ENCODE measurements around the gene RASAL2. TPM values are rescaled to one million over a fixed set of nuclear protein-coding genes. Genes with fewer than 3 reads are reported as not detected.
"Not testable (repeated sequence)": the region's sequence is repeated elsewhere in the genome, so short reads cannot be mapped to it uniquely, and the experiment has no call there.

RASAL2 gene
- total RNA-seq, 1 experiment from 2014 or later, result 32.4 TPM

DNA sequence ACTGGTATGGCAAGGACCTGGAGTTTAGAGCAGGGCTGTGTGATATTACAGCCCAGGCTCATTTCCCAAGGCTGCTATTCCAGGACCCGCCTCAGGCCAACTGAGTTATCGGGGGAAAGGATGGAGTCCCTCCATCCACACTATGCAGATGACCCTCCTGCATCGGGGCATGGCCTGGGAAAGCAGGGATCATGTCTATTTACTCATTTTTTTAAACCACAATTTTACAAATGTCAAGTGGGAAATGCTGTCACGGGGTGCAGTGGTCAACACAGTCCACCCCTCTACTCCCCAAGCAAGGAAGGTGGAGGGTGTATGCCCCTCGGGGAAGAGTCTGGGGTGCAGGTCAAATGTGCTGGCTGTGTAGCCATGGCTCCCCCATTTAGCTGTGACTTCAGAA, 409.0 kb downstream of the RASAL2 start:
- BruUV-seq (replicated peaks), result no TSS peak

DNA sequence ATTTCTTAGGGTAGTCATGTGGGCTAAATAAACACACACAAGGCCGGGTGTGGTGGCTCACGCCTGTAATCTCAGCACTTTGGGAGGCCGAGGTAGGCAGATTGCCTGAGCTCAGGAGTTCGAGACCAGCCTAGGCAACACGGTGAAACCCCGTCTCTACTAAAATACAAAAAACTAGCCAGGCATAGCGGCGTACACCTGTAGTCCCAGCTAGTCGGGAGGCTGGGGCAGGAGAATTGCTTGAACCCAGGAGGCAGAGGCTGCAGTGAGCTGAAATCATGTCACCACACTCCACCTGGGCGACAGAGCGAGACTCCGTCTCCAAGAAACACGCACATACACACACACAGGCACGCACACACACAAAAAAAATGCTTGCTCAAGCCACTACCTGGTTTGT, 409.4 kb downstream of the RASAL2 start:
- H3K4me3 Mint-ChIP-seq (ENCODE audit: low read depth, unreplicated experiment); BruUV-seq (replicated peaks); H3K36me3 Mint-ChIP-seq (ENCODE audit: insufficient read depth, unreplicated experiment); DNase-seq; intact Hi-C loops (cut with micrococcal nuclease; ENCODE audit: unreplicated experiment); H3K4me1 Mint-ChIP-seq (ENCODE audit: low read depth, unreplicated experiment); H3K27ac Mint-ChIP-seq (ENCODE audit: unreplicated experiment); H3K9me3 Mint-ChIP-seq (ENCODE audit: low read depth, unreplicated experiment): not testable (repeated sequence)
- peaks cover 11% of the 10 kb centered on the region for H3K27me3 Mint-ChIP-seq (ENCODE audit: unreplicated experiment)
- CTCF ChIA-PET, result interaction anchor here (2.7 kb wide), 1 partner anchor 193 kb away, joined by 11 read pairs; no protein-coding TSS in a partner anchor

More for the DNA sequence above, 409.0 kb downstream of the RASAL2 start:
- Mint-ChIP-seq H3K4me1 (ENCODE audit: low read depth, unreplicated experiment) (peaks cover 8% of the 10 kb centered on the region), H3K27me3 (ENCODE audit: unreplicated experiment) (peaks cover 11% of the 10 kb centered on the region), H3K4me3 (ENCODE audit: low read depth, unreplicated experiment) (no peak overlapping the region), H3K9me3 (ENCODE audit: low read depth, unreplicated experiment) (no peaks in the 10 kb centered on the region), H3K27ac (ENCODE audit: unreplicated experiment) (no peak overlapping the region), H3K36me3 (ENCODE audit: insufficient read depth, unreplicated experiment) (peaks cover 7% of the 10 kb centered on the region)
- CTCF ChIA-PET, result interaction anchor here (2.7 kb wide), 1 partner anchor 192 kb away, joined by 11 read pairs; no protein-coding TSS in a partner anchor
- intact Hi-C loops (cut with micrococcal nuclease; ENCODE audit: unreplicated experiment), result no loop called here
- DNase-seq, result no peak
- TF ChIP-seq, protein P1, sequence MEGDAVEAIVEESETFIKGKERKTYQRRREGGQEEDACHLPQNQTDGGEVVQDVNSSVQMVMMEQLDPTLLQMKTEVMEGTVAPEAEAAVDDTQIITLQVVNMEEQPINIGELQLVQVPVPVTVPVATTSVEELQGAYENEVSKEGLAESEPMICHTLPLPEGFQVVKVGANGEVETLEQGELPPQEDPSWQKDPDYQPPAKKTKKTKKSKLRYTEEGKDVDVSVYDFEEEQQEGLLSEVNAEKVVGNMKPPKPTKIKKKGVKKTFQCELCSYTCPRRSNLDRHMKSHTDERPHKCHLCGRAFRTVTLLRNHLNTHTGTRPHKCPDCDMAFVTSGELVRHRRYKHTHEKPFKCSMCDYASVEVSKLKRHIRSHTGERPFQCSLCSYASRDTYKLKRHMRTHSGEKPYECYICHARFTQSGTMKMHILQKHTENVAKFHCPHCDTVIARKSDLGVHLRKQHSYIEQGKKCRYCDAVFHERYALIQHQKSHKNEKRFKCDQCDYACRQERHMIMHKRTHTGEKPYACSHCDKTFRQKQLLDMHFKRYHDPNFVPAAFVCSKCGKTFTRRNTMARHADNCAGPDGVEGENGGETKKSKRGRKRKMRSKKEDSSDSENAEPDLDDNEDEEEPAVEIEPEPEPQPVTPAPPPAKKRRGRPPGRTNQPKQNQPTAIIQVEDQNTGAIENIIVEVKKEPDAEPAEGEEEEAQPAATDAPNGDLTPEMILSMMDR (IDR thresholded peaks at IDR 0.05; ENCODE audit: unreplicated experiment), result no peak

DNA sequence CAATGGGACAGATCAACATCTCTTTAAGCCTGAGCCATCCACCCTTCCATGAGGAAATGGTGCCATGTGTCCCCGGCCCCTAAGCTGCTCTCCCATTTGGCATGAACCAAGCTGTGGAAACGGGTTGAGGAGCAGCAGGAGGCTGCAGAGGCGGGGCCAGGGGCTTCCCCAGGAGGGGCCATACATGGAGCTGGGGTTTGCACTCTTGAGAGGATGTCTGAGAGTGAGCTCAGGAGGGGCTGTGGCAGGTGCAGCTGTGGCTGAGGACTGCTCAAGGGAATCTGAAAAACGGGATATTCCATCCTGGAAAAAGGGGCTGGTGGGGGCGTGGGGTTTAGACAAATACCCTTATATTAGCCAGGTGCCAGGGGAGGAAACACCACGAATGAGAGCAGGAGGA, 409.9 kb downstream of the RASAL2 start:
- CTCF ChIA-PET, result interaction anchor here (1.4 kb wide), 1 partner anchor 193 kb away, joined by 5 read pairs; no protein-coding TSS in a partner anchor
- H3K4me3 Mint-ChIP-seq (ENCODE audit: low read depth, unreplicated experiment), result no peak overlapping the region
- TF ChIP-seq, protein P1 (IDR thresholded peaks at IDR 0.05; ENCODE audit: unreplicated experiment), result no peak
- H3K27ac Mint-ChIP-seq (ENCODE audit: unreplicated experiment), result no peak overlapping the region
- H3K27me3 Mint-ChIP-seq (ENCODE audit: unreplicated experiment), result peaks cover 11% of the 10 kb centered on the region
- H3K9me3 Mint-ChIP-seq (ENCODE audit: low read depth, unreplicated experiment), result no peaks in the 10 kb centered on the region
- intact Hi-C loops (cut with micrococcal nuclease; ENCODE audit: unreplicated experiment), result no loop called here
- H3K4me1 Mint-ChIP-seq (ENCODE audit: low read depth, unreplicated experiment), result peaks cover 8% of the 10 kb centered on the region
- BruUV-seq (replicated peaks), result no TSS peak
- H3K36me3 Mint-ChIP-seq (ENCODE audit: insufficient read depth, unreplicated experiment), result peaks cover 7% of the 10 kb centered on the region
- no peak for DNase-seq

DNA sequence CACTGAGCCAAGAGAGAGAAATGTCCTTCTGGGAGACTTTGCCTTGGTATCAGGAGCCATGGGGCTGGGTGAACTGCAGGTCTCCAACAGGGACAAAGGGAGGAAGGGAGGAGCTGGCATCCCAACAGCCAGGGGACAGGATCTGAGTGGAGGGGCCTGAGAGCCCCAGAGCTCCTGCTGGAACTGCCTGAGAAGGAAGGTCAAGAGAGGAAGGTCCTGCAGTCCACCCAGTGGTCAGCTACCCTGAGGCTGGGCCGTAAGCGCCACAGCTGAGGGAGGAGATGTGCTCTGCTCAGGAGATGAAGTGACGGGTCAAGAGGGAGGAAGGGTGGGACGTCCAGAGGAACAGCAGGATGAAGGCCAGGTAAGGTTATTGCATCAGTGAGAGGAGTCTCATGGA, 410.4 kb downstream of the RASAL2 start:
- BruUV-seq (replicated peaks), result no TSS peak
- intact Hi-C loops (cut with micrococcal nuclease; ENCODE audit: unreplicated experiment), result no loop called here
- Mint-ChIP-seq H3K36me3 (ENCODE audit: insufficient read depth, unreplicated experiment) (peaks cover 7% of the 10 kb centered on the region), H3K9me3 (ENCODE audit: low read depth, unreplicated experiment) (no peaks in the 10 kb centered on the region), H3K27ac (ENCODE audit: unreplicated experiment) (no peak overlapping the region), H3K4me3 (ENCODE audit: low read depth, unreplicated experiment) (no peak overlapping the region), H3K27me3 (ENCODE audit: unreplicated experiment) (peaks cover 11% of the 10 kb centered on the region), H3K4me1 (ENCODE audit: low read depth, unreplicated experiment) (peaks cover 8% of the 10 kb centered on the region)
- TF ChIP-seq, protein P1 (IDR thresholded peaks at IDR 0.05; ENCODE audit: unreplicated experiment), result no peak
- DNase-seq, result no peak
- CTCF ChIA-PET, result interaction anchor here (1.4 kb wide), 1 partner anchor 194 kb away, joined by 5 read pairs; no protein-coding TSS in a partner anchor

DNA sequence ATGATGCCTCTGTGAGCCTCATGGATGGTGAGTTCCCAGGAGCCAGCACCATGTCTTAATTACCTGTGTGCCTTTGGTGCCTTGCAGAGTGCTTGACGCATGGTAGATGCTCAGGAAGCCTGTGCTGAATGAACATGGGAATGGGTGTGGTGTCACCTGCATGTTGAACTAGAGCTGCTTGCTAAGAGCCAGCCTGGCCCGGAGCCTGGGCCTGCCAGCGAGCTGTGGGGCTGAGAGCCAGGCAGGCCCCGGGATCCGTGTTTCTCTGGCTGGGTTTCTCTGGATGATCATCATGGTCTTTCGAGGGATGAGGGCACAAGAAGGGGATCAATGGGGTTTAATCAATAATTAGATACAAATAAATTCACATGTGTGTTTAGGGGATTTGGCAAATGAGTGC, 412.3 kb downstream of the RASAL2 start:
- H3K27me3 Mint-ChIP-seq (ENCODE audit: unreplicated experiment), result peaks cover 11% of the 10 kb centered on the region
- DNase-seq, result no peak
- no peaks in the 10 kb centered on the region for H3K36me3 Mint-ChIP-seq (ENCODE audit: insufficient read depth, unreplicated experiment)
- CTCF ChIA-PET, result interaction anchor here (1.2 to 1.4 kb wide), 2 partner anchors 12 to 196 kb away, joined by 3 to 5 read pairs; no protein-coding TSS in a partner anchor
- TF ChIP-seq, protein P1 (IDR thresholded peaks at IDR 0.05; ENCODE audit: unreplicated experiment), result no peak
- no peaks in the 10 kb centered on the region for H3K9me3 Mint-ChIP-seq (ENCODE audit: low read depth, unreplicated experiment)
- no peak overlapping the region for H3K27ac Mint-ChIP-seq (ENCODE audit: unreplicated experiment)
- no TSS peak for BruUV-seq (replicated peaks)
- H3K4me3 Mint-ChIP-seq (ENCODE audit: low read depth, unreplicated experiment), result no peak overlapping the region
- intact Hi-C loops (cut with micrococcal nuclease; ENCODE audit: unreplicated experiment), result no loop called here
- peaks cover 8% of the 10 kb centered on the region for H3K4me1 Mint-ChIP-seq (ENCODE audit: low read depth, unreplicated experiment)
